ENCODE results near the gene SRPK1.

Gene SRPK1

DNA sequence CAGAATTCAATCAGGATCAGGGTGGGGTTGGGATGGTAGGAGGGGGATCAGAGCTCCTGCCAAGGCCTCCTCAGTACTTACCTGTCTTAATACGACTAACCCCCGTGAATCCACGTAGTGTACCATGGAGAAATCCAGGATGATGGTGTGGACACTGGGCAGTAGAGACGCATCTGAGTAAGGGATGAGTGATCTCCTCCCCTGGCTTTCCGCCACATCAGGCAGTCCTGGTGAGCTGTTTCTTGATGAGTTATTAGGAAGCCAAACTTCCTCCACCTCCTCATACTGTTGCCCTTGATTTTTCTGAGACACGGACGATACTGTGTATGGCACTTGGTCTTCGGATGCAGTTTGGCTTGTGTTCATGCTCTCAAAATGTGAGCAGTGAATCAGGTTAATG lies 34.2 kb upstream of the SRPK1 start:
- H3K27me3 ChIP-seq (replicated peaks; ENCODE audit: insufficient read depth, low read length) = no peaks in the 10 kb centered on the region
- no peaks in the 10 kb centered on the region for H3K9me3 ChIP-seq (replicated peaks; ENCODE audit: insufficient read depth, low read length)
- H4K20me1 ChIP-seq (ENCODE audit: insufficient read depth, low read length) = no peaks in the 10 kb centered on the region
- no peak overlapping the region for H3K4me2 ChIP-seq (ENCODE audit: low read depth, low read length)
- H3K9ac ChIP-seq (ENCODE audit: low read length) = no peak overlapping the region
- H3K27ac ChIP-seq (ENCODE audit: low read length) = no peak overlapping the region
- no peaks in the 10 kb centered on the region for H3K36me3 ChIP-seq (replicated peaks; ENCODE audit: insufficient read depth, low read length)
- H2AFZ ChIP-seq (ENCODE audit: low read length) = no peak overlapping the region
- H3F3A ChIP-seq (ENCODE audit: insufficient read depth, low read length) = no peaks in the 10 kb centered on the region
- TF ChIP-seq EZH2phosphoT487 (IDR thresholded peaks at IDR 0.05; ENCODE audit: low read length) (no peak), CTCF (IDR thresholded peaks at IDR 0.05; ENCODE audit: low read length) (no peak), EZH2 (optimal IDR thresholded peaks at IDR 0.05; ENCODE audit: low read depth, low read length) (no peak)
- H3K4me1 ChIP-seq (ENCODE audit: low read length) = no peaks in the 10 kb centered on the region; the same call in 1 of the 2 replicates
- H3K9me2 ChIP-seq (replicated peaks; ENCODE audit: insufficient read depth, low read length) = no peaks in the 10 kb centered on the region
- DNase-seq = no peak
- H3K4me3 ChIP-seq (ENCODE audit: low read length) = no peak overlapping the region
- H3K79me2 ChIP-seq (ENCODE audit: low read length) = no peaks in the 10 kb centered on the region

- Histone ChIP-seq H3K27me3 (replicated peaks; ENCODE audit: insufficient read depth, low read length) (no peaks in the 10 kb centered on the region), H4K20me1 (ENCODE audit: insufficient read depth, low read length) (no peaks in the 10 kb centered on the region), H3K79me2 (ENCODE audit: low read length) (no peaks in the 10 kb centered on the region), H3K27ac (ENCODE audit: low read length) (no peak overlapping the region), H3K9me3 (replicated peaks; ENCODE audit: insufficient read depth, low read length) (no peaks in the 10 kb centered on the region), H3K9ac (ENCODE audit: low read length) (no peak overlapping the region), H3K36me3 (replicated peaks; ENCODE audit: insufficient read depth, low read length) (no peaks in the 10 kb centered on the region), H3K9me2 (replicated peaks; ENCODE audit: insufficient read depth, low read length) (no peaks in the 10 kb centered on the region), H3K4me3 (ENCODE audit: low read length) (no peak overlapping the region), H3F3A (ENCODE audit: insufficient read depth, low read length) (no peaks in the 10 kb centered on the region), H3K4me1 (ENCODE audit: low read length) (no peaks in the 10 kb centered on the region; the same call in 1 of the 2 replicates), H2AFZ (ENCODE audit: low read length) (no peak overlapping the region), H3K4me2 (ENCODE audit: low read depth, low read length) (no peak overlapping the region)
- TF ChIP-seq CTCF (IDR thresholded peaks at IDR 0.05; ENCODE audit: low read length) = no peak
- TF ChIP-seq EZH2phosphoT487 (IDR thresholded peaks at IDR 0.05; ENCODE audit: low read length) = no peak
- TF ChIP-seq EZH2 (optimal IDR thresholded peaks at IDR 0.05; ENCODE audit: low read depth, low read length) = no peak
- DNase-seq = no peak
Measured at GRCh38 chr6:35954333-35954732, 33.4 kb upstream of the SRPK1 start.

DNA sequence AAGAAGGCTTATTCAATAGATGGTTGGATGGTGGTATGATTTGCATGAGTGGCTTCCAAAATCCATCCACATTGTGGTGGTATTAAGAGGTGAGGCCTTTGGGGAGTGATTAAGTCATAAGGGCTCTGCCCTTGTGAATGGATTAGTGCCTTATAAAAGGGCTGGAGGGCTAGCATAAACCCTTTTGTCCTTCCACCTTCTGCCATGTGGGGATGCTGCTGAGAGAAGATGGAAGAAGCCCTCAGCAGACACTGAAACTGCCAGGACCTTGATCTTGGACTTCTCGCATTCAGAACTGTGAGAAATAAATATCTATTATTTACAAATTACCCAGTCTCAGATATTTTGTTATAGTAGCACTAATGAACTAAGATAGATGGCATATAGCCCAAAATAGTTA lies 27.8 kb upstream of the SRPK1 start:
- no peak overlapping the region for H2AFZ ChIP-seq (ENCODE audit: low read length)
- peak; percentile 11 for DNase-seq
- TF ChIP-seq EZH2phosphoT487 (IDR thresholded peaks at IDR 0.05; ENCODE audit: low read length) (no peak), CTCF (IDR thresholded peaks at IDR 0.05; ENCODE audit: low read length) (0 out of 2 replicates have a peak, but pooled peaks have one; percentile 10), EZH2 (optimal IDR thresholded peaks at IDR 0.05; ENCODE audit: low read depth, low read length) (no peak)
- H3K9me2 ChIP-seq (replicated peaks; ENCODE audit: insufficient read depth, low read length) = no peaks in the 10 kb centered on the region
- H3K4me1 ChIP-seq (ENCODE audit: low read length) = no peaks in the 10 kb centered on the region; the same call in 1 of the 2 replicates
- no peak overlapping the region for H3K4me2 ChIP-seq (ENCODE audit: low read depth, low read length)
- H3K79me2 ChIP-seq (ENCODE audit: low read length) = no peaks in the 10 kb centered on the region
- no peaks in the 10 kb centered on the region for H4K20me1 ChIP-seq (ENCODE audit: insufficient read depth, low read length)
- H3F3A ChIP-seq (ENCODE audit: insufficient read depth, low read length) = no peaks in the 10 kb centered on the region
- no peak overlapping the region for H3K27ac ChIP-seq (ENCODE audit: low read length)
- H3K36me3 ChIP-seq (replicated peaks; ENCODE audit: insufficient read depth, low read length) = no peaks in the 10 kb centered on the region
- H3K9ac ChIP-seq (ENCODE audit: low read length) = no peak overlapping the region
- H3K9me3 ChIP-seq (replicated peaks; ENCODE audit: insufficient read depth, low read length) = no peaks in the 10 kb centered on the region
- no peak overlapping the region for H3K4me3 ChIP-seq (ENCODE audit: low read length)
- H3K27me3 ChIP-seq (replicated peaks; ENCODE audit: insufficient read depth, low read length) = no peaks in the 10 kb centered on the region
